Keratinocyte (primary cell): ENCODE data around the gene DDX39B. TPM values are rescaled to one million over a fixed set of nuclear protein-coding genes. Genes with fewer than 3 reads are reported as not detected.

ENCODE experiments used
- DNase-seq: peaks from one replicate; pipeline ENCODE4 v3.0.0-alpha.2; 2011; ENCODE audit warnings: low read depth, missing footprints, low spot score
- FAIRE-seq: peaks from 2 replicates; lab custom pipeline; 2011; peaks lifted over from hg19 to GRCh38; lab: Jason Lieb, UNC
- H2AFZ ChIP-seq: 2 replicates; pipeline ENCODE4 v1.6.0; 2012; ENCODE audit warnings: low read length, control low read depth, inconsistent platforms; ENCODE audit not compliant: control insufficient read depth
- H3K27ac ChIP-seq: 2 replicates; pipeline ENCODE4 v1.5.1; 2011; ENCODE audit warnings: low read length; ENCODE audit not compliant: control insufficient read depth, insufficient read depth
- H3K27me3 ChIP-seq: 3 replicates; pipeline ENCODE4 v1.6.0; 2011; ENCODE audit warnings: low read length; ENCODE audit not compliant: control insufficient read depth, insufficient read depth; ENCODE audit errors: extremely low read depth
- H3K36me3 ChIP-seq, 2 experiments: 2 replicates in 1 of 2; 3 replicates in 1 of 2; pipeline ENCODE4 v1.5.1; 2011; ENCODE audit warnings: low read length in 2 of 2, mild to moderate bottlenecking in 1 of 2; ENCODE audit not compliant: control insufficient read depth in 2 of 2, insufficient read depth in 2 of 2; ENCODE audit errors: extremely low read depth in 1 of 2
- H3K4me1 ChIP-seq: 3 replicates; pipeline ENCODE4 v1.5.1; 2011; ENCODE audit warnings: low read length; ENCODE audit not compliant: control insufficient read depth, insufficient read depth; ENCODE audit errors: extremely low read depth
- H3K4me2 ChIP-seq: 3 replicates; pipeline ENCODE4 v1.6.0; 2011; ENCODE audit warnings: low read depth, low read length; ENCODE audit not compliant: control insufficient read depth, insufficient read depth; ENCODE audit errors: extremely low read depth
- H3K4me3 ChIP-seq, 3 experiments: fragments of 200-600 bp in 1 of 3; sonication (generic) in 1 of 3; 2 replicates in 2 of 3; 3 replicates in 1 of 3; pipeline ENCODE4 v1.5.1; 2011 to 2016; ENCODE audit warnings: low read length in 3 of 3, mild to moderate bottlenecking in 3 of 3, control low read depth in 2 of 3, inconsistent platforms in 1 of 3, low read depth in 1 of 3, mixed read lengths in 1 of 3, mixed run types in 1 of 3, moderate library complexity in 1 of 3; ENCODE audit not compliant: control insufficient read depth in 2 of 3, insufficient read depth in 2 of 3; ENCODE audit errors: extremely low read depth in 1 of 3
- H3K79me2 ChIP-seq: 2 replicates; pipeline ENCODE4 v1.6.0; 2012; ENCODE audit warnings: low read length; ENCODE audit not compliant: control insufficient read depth, insufficient read depth
- H3K9ac ChIP-seq: 3 replicates; pipeline ENCODE4 v1.6.0; 2011; ENCODE audit warnings: low read length; ENCODE audit not compliant: control insufficient read depth, insufficient read depth; ENCODE audit errors: extremely low read depth
- H3K9me1 ChIP-seq: 3 replicates; pipeline ENCODE4 v1.6.0; 2011; ENCODE audit warnings: low read length; ENCODE audit not compliant: control insufficient read depth, insufficient read depth; ENCODE audit errors: extremely low read depth
- H3K9me3 ChIP-seq: 2 replicates; pipeline ENCODE4 v1.5.1; 2012; ENCODE audit warnings: low read depth, low read length; ENCODE audit not compliant: control insufficient read depth
- H4K20me1 ChIP-seq: 3 replicates; pipeline ENCODE4 v1.6.0; 2011; ENCODE audit warnings: low read length; ENCODE audit not compliant: control insufficient read depth, insufficient read depth; ENCODE audit errors: extremely low read depth
- EZH2 ChIP-seq: IDR thresholded peaks from one replicate; pipeline ENCODE4 v1.6.1; 2012; ENCODE audit warnings: inconsistent platforms, mild to moderate bottlenecking, low read length, moderate library complexity
- dilution Hi-C: fragments of 300-500 bp; cut with MboI; formaldehyde crosslinking; loops from one replicate; pipeline ENCODE4 v1.7.0; 2020; ENCODE audit warnings: low sequenced_read_pairs; ENCODE audit not compliant: extremely low pct_ligation_motif_present
- polyA plus RNA-seq, 5 experiments: library from polyadenylated mRNA; depleted of rRNA in 3 of 5; stranded (reverse) in 3 of 5; stranded (forward) in 1 of 5; unstranded in 1 of 5; fragments of >200 nt; gene quantifications; 1 replicate in 1 of 5; 2 replicates in 3 of 5; 3 replicates in 1 of 5; pipeline versions ENCODE4 v1.2.1 to v1.2.3, GENCODE V29; 2011 to 2012; ENCODE audit warnings: missing spikeins in 2 of 5, low read depth in 1 of 5, low replicate concordance in 1 of 5
- TF ChIP-seq, protein P1 (sequence below), 3 experiments: IDR thresholded peaks in 1 of 3; conservative IDR thresholded peaks in 1 of 3; optimal IDR thresholded peaks in 1 of 3; 2 replicates in 2 of 3; 3 replicates in 1 of 3; pipeline versions ENCODE3 to v1.5.1; 2011; ENCODE audit warnings: low read length in 3 of 3, mild to moderate bottlenecking in 3 of 3, moderate library complexity in 2 of 3, control low read depth in 1 of 3, inconsistent platforms in 1 of 3; ENCODE audit not compliant: insufficient read depth in 2 of 3; ENCODE audit errors: extremely low read depth in 1 of 3

Gene DDX39B
- polyA plus RNA-seq, 1 donor (not counting 4 experiments of a cell fraction or from before 2014, with no cell fraction given) = 314 TPM

DNA sequence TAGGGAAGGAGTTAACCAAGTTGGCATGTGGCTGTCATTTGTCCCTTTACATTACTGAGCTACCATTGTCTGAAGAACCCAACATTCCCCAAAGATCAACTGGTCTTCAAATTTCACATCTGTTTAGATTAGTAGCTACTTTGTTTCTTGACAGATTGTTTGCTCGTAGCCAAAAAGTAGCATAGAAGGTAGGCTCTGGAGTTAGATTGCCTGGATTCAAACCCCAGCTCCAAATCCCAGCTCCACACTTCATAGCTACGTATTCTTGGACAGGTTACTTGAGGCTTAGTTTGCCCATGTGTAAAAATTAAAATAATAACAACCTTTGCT is 6.7 kb upstream of the DDX39B start:
- DNase-seq = no peak
- Histone ChIP-seq H3K79me2 (peaks cover 15% of the 10 kb centered on the region), H3K9me3 (no peaks in the 10 kb centered on the region), H3K9ac (peak overlapping the region; percentile 89), H4K20me1 (no peaks in the 10 kb centered on the region), H3K9me1 (no peaks in the 10 kb centered on the region), H3K4me3 (peak overlapping the region in 1 of 3 experiments; percentile 55), H3K27me3 (no peaks in the 10 kb centered on the region), H3K4me1 (peaks cover 11% of the 10 kb centered on the region), H3K27ac (peak overlapping the region; percentile 86), H3K36me3 (peaks cover 13% of the 10 kb centered on the region in 2 experiments), H2AFZ (no peak overlapping the region), H3K4me2 (peak overlapping the region; percentile 98)
- TF ChIP-seq, protein P1, sequence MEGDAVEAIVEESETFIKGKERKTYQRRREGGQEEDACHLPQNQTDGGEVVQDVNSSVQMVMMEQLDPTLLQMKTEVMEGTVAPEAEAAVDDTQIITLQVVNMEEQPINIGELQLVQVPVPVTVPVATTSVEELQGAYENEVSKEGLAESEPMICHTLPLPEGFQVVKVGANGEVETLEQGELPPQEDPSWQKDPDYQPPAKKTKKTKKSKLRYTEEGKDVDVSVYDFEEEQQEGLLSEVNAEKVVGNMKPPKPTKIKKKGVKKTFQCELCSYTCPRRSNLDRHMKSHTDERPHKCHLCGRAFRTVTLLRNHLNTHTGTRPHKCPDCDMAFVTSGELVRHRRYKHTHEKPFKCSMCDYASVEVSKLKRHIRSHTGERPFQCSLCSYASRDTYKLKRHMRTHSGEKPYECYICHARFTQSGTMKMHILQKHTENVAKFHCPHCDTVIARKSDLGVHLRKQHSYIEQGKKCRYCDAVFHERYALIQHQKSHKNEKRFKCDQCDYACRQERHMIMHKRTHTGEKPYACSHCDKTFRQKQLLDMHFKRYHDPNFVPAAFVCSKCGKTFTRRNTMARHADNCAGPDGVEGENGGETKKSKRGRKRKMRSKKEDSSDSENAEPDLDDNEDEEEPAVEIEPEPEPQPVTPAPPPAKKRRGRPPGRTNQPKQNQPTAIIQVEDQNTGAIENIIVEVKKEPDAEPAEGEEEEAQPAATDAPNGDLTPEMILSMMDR (optimal IDR thresholded peaks at IDR 0.05 in 1 of 3, IDR thresholded peaks at IDR 0.05 in 1 of 3, conservative IDR thresholded peaks at IDR 0.05 in 1 of 3; ENCODE audit: extremely low read depth in 1 of 3, insufficient read depth in 2 of 3, low read length in 3 of 3) = no peak
- no peak for TF ChIP-seq EZH2
- FAIRE-seq = no peak
- dilution Hi-C loops = no loop called here

DNA sequence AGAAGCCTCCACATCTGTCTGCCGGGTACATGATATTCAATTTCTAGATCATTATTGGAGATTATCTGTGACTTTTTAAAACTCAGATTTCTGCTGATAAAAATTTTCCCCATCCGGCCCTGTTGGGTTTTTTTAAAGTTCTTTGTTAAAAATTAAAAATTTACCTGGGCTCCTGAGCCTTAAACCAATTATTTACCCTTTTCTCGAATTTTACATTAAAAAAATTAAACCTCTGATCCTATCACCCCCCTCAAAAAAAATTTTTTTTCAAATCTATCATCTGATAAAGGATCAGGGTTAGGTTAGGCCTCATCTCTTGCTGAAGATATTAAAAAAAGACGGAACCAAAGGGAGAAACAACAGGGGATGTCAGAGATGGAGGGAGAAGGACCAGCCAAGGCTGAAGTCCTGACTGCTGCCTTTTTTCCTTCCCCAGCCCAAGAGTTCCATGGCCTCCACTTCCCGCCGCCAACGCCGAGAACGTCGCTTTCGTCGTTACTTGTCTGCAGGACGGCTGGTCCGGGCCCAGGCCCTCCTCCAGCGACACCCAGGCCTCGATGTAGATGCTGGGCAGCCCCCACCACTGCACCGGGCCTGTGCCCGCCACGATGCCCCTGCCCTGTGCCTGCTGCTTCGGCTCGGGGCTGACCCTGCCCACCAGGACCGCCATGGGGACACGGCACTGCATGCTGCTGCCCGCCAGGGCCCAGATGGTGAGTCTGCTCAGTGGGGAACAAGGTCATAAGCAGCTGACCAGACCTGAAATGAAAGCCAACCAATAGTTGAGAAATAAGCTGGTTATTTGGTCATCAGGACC is 6.1 kb upstream of the DDX39B start:
- H3K9me3 ChIP-seq = no peaks in the 10 kb centered on the region
- peak overlapping the region; percentile 33 for H2AFZ ChIP-seq
- peak overlapping the region; percentile 98 for H3K4me2 ChIP-seq
- FAIRE-seq = no peak
- H3K9ac ChIP-seq = peak overlapping the region; percentile 89
- H3K4me3 ChIP-seq = peak overlapping the region; percentile 55 to 86 (median 85)
- no peaks in the 10 kb centered on the region for H3K27me3 ChIP-seq
- H3K36me3 ChIP-seq = peaks cover 13% of the 10 kb centered on the region in 2 experiments
- no peak for TF ChIP-seq EZH2
- no peak for DNase-seq
- H4K20me1 ChIP-seq = no peaks in the 10 kb centered on the region
- dilution Hi-C loops = no loop called here
- peak overlapping the region; percentile 86 for H3K27ac ChIP-seq
- peaks cover 13% of the 10 kb centered on the region for H3K4me1 ChIP-seq
- H3K79me2 ChIP-seq = peaks cover 15% of the 10 kb centered on the region
- no peaks in the 10 kb centered on the region for H3K9me1 ChIP-seq
